Measurements from ENCODE around the gene CEL.
"Not testable (repeated sequence)": the region's sequence is repeated elsewhere in the genome, so short reads cannot be mapped to it uniquely, and the experiment has no call there.

Gene CEL

GRCh38 chr9:133087429-133088145 is 25.8 kb downstream of the CEL start:
- no peak for FAIRE-seq

- no peak for FAIRE-seq
These were observed 26.5 kb downstream of the CEL start for GRCh38 chr9:133088146-133088750.

- no peak for FAIRE-seq
These were observed 27.0 kb downstream of the CEL start for GRCh38 chr9:133088756-133089155.

GRCh38 chr9:133089271-133089671 is 27.5 kb downstream of the CEL start:
- no peak for FAIRE-seq

GRCh38 chr9:133090187-133090586 is 28.4 kb downstream of the CEL start:
- no peak for FAIRE-seq

GRCh38 chr9:133090752-133091385 is 29.1 kb downstream of the CEL start:
- no peak for FAIRE-seq

- FAIRE-seq: not testable (repeated sequence)
These were observed 32.6 kb downstream of the CEL start for GRCh38 chr9:133094351-133094750.

GRCh38 chr9:133094842-133095393 is 33.1 kb downstream of the CEL start:
- FAIRE-seq: peak; percentile 50

- no peak for FAIRE-seq
These were observed 36.4 kb downstream of the CEL start for GRCh38 chr9:133098104-133098754.

GRCh38 chr9:133098871-133099270 is 37.1 kb downstream of the CEL start:
- FAIRE-seq: no peak

GRCh38 chr9:133099726-133100505 is 38.1 kb downstream of the CEL start:
- FAIRE-seq: no peak

- no peak for FAIRE-seq
These were observed 39.0 kb downstream of the CEL start for GRCh38 chr9:133100506-133101355.

- no peak for FAIRE-seq
These were observed 39.8 kb downstream of the CEL start for GRCh38 chr9:133101356-133102189.

- no peak for FAIRE-seq
These were observed 40.6 kb downstream of the CEL start for GRCh38 chr9:133102190-133103021.

- no peak for FAIRE-seq
These were observed 41.6 kb downstream of the CEL start for GRCh38 chr9:133103183-133103986.

- FAIRE-seq: no peak
These were observed 42.3 kb downstream of the CEL start for GRCh38 chr9:133103987-133104505.

GRCh38 chr9:133104718-133105460 is 43.1 kb downstream of the CEL start:
- no peak for FAIRE-seq

GRCh38 chr9:133105461-133105770 is 43.6 kb downstream of the CEL start:
- FAIRE-seq: no peak

Data from G401.6 (cell line).